H9 (cell line): ENCODE data around the gene ALG12. TPM values are rescaled to one million over a fixed set of nuclear protein-coding genes. Genes with fewer than 3 reads are reported as not detected.

Source experiments
- DNase-seq: peaks from one replicate; pipeline ENCODE4 v3.0.0-alpha.2; 2017
- H2AFZ ChIP-seq: one replicate; pipeline ENCODE4 v1.6.1; 2013; ENCODE audit warnings: mild to moderate bottlenecking, low read length, control low read depth, moderate library complexity
- H2AK5ac ChIP-seq: 2 replicates; pipeline ENCODE4 v1.6.1; 2013; ENCODE audit warnings: low read length, control low read depth, mixed read lengths; ENCODE audit not compliant: insufficient read length
- H2BK120ac ChIP-seq: one replicate; pipeline ENCODE4 v1.6.1; 2013; ENCODE audit warnings: low read depth, mild to moderate bottlenecking, low read length, control low read depth, inconsistent platforms; ENCODE audit not compliant: poor library complexity, severe bottlenecking
- H2BK12ac ChIP-seq: 2 replicates; pipeline ENCODE4 v1.6.1; 2013; ENCODE audit warnings: low read length, control low read depth, mixed read lengths, low read depth; ENCODE audit not compliant: insufficient read length
- H2BK15ac ChIP-seq: 2 replicates; pipeline ENCODE4 v1.6.1; 2013; ENCODE audit warnings: low read depth, low read length, control low read depth
- H2BK20ac ChIP-seq: one replicate; pipeline ENCODE4 v1.6.1; 2013; ENCODE audit warnings: low read depth, mild to moderate bottlenecking, low read length, control low read depth, inconsistent platforms; ENCODE audit not compliant: poor library complexity, severe bottlenecking
- H2BK5ac ChIP-seq: 2 replicates; pipeline ENCODE4 v1.6.1; 2013; ENCODE audit warnings: low read length, control low read depth, mixed read lengths; ENCODE audit not compliant: insufficient read length
- H3K14ac ChIP-seq: 2 replicates; pipeline ENCODE4 v1.6.1; 2013; ENCODE audit warnings: low read length, control low read depth; ENCODE audit not compliant: insufficient read depth
- H3K18ac ChIP-seq: 2 replicates; pipeline ENCODE4 v1.6.1; 2013; ENCODE audit warnings: low read depth, mild to moderate bottlenecking, mixed read lengths, low read length, control low read depth; ENCODE audit not compliant: insufficient read length
- H3K23ac ChIP-seq: 2 replicates; pipeline ENCODE4 v1.6.1; 2013; ENCODE audit warnings: low read length, control low read depth, mixed read lengths, low read depth; ENCODE audit not compliant: insufficient read length
- H3K23me2 ChIP-seq: 2 replicates; pipeline ENCODE4 v1.6.1; 2013; ENCODE audit warnings: low read depth, mild to moderate bottlenecking, mixed read lengths, low read length, control low read depth; ENCODE audit not compliant: insufficient read length, poor library complexity, severe bottlenecking
- H3K27ac ChIP-seq: 2 replicates; pipeline ENCODE4 v1.5.1; 2013; ENCODE audit warnings: low read length, control low read depth, mixed read lengths, low read depth; ENCODE audit not compliant: insufficient read length
- H3K27me3 ChIP-seq: 2 replicates; pipeline ENCODE4 v1.6.1; 2013; ENCODE audit warnings: low read length, control low read depth, inconsistent platforms; ENCODE audit not compliant: insufficient read depth
- H3K4ac ChIP-seq: 2 replicates; pipeline ENCODE4 v1.6.1; 2013; ENCODE audit warnings: low read depth, mild to moderate bottlenecking, control low read depth, inconsistent platforms, low read length, moderate library complexity
- H3K4me1 ChIP-seq: 2 replicates; pipeline ENCODE4 v1.6.1; 2013; ENCODE audit warnings: low read length, control low read depth, inconsistent platforms; ENCODE audit not compliant: insufficient read depth
- H3K4me2 ChIP-seq: 2 replicates; pipeline ENCODE4 v1.6.1; 2013; ENCODE audit warnings: low read length, control low read depth, mixed read lengths; ENCODE audit not compliant: insufficient read length, insufficient read depth
- H3K56ac ChIP-seq: 2 replicates; pipeline ENCODE4 v1.6.1; 2013; ENCODE audit warnings: low read depth, mild to moderate bottlenecking, mixed read lengths, low read length, control low read depth; ENCODE audit not compliant: insufficient read length
- H3K79me1 ChIP-seq: 2 replicates; pipeline ENCODE4 v1.6.1; 2013; ENCODE audit warnings: low read depth, mild to moderate bottlenecking, moderate library complexity, low read length, control low read depth, inconsistent platforms; ENCODE audit not compliant: insufficient read depth, poor library complexity, severe bottlenecking
- H3K79me2 ChIP-seq: 2 replicates; pipeline ENCODE4 v1.6.1; 2013; ENCODE audit warnings: low read length, control low read depth, inconsistent platforms; ENCODE audit not compliant: insufficient read depth
- H3K9ac ChIP-seq: 2 replicates; pipeline ENCODE4 v1.6.1; 2013; ENCODE audit warnings: low read length, control low read depth, mixed read lengths; ENCODE audit not compliant: insufficient read length; ENCODE audit errors: extremely low read depth
- H3K9me3 ChIP-seq: one replicate; pipeline ENCODE4 v1.6.1; 2013; ENCODE audit warnings: low read depth, low read length, inconsistent platforms; ENCODE audit not compliant: control insufficient read depth
- H3T11ph ChIP-seq: one replicate; pipeline ENCODE4 v1.6.1; 2013; ENCODE audit warnings: mild to moderate bottlenecking, low read length, control low read depth, inconsistent platforms
- H4K20me1 ChIP-seq: one replicate; pipeline ENCODE4 v1.6.1; 2013; ENCODE audit not compliant: control insufficient read depth, insufficient read length, insufficient read depth
- H4K5ac ChIP-seq: 2 replicates; pipeline ENCODE4 v1.6.1; 2013; ENCODE audit warnings: low read depth, mild to moderate bottlenecking, mixed read lengths, low read length, control low read depth; ENCODE audit not compliant: insufficient read length
- H4K8ac ChIP-seq: replicated peaks from 2 replicates; pipeline ENCODE4 v1.6.1; 2013; ENCODE audit warnings: low read length, control low read depth, mixed read lengths, low read depth; ENCODE audit not compliant: insufficient read length
- H4K91ac ChIP-seq: 2 replicates; pipeline ENCODE4 v1.6.1; 2013; ENCODE audit warnings: low read depth, mild to moderate bottlenecking, moderate library complexity, mixed read lengths, low read length, control low read depth; ENCODE audit not compliant: insufficient read length
- H3K27ac Mint-ChIP-seq, 3 experiments: 2 replicates in 2 of 3; 3 replicates in 1 of 3; pipeline ENCODE4 v1.8.0; 2020 to 2021; ENCODE audit warnings: mixed read lengths in 3 of 3, mild to moderate bottlenecking in 1 of 3, moderate library complexity in 1 of 3
- H3K27me3 Mint-ChIP-seq: 2 replicates; pipeline ENCODE4 v1.8.0; 2021; ENCODE audit warnings: low read depth, mild to moderate bottlenecking, moderate library complexity, mixed read lengths
- H3K36me3 Mint-ChIP-seq, 3 experiments: 2 replicates in 2 of 3; 3 replicates in 1 of 3; pipeline ENCODE4 v1.8.0; 2020 to 2021; ENCODE audit warnings: low read depth in 3 of 3, mixed read lengths in 3 of 3; ENCODE audit not compliant: insufficient read depth in 1 of 3
- H3K4me1 Mint-ChIP-seq, 2 experiments: 2 replicates each; pipeline ENCODE4 v1.8.0; 2020; ENCODE audit warnings: mixed read lengths in 2 of 2
- H3K4me3 Mint-ChIP-seq, 2 experiments: 2 replicates in 1 of 2; 3 replicates in 1 of 2; pipeline ENCODE4 v1.8.0; 2020 to 2021; ENCODE audit warnings: mild to moderate bottlenecking in 2 of 2, mixed read lengths in 2 of 2, moderate library complexity in 1 of 2
- H3K9me3 Mint-ChIP-seq, 2 experiments: 2 replicates in 1 of 2; 3 replicates in 1 of 2; pipeline ENCODE4 v1.8.0; 2020; ENCODE audit warnings: mild to moderate bottlenecking in 2 of 2, mixed read lengths in 2 of 2, moderate library complexity in 1 of 2
- CTCF ChIP-seq: fragments of 200-600 bp; sonication (generic); conservative IDR thresholded peaks from 3 replicates; pipeline ENCODE4 v1.8.0; 2021; ENCODE audit warnings: antibody characterized with exemption, mild to moderate bottlenecking
- WGBS: extraction: QIAGEN DNeasy Blood & Tissue Kit; methylation state at CpG from one replicate; pipeline ENCODE4 v1.1.7; 2013; ENCODE audit warnings: missing lambda C conversion rate, low lambda C conversion rate, mixed read lengths; ENCODE audit not compliant: insufficient read length; ENCODE audit errors: extremely low coverage; 5-methylcytosine and 5-hydroxymethylcytosine counted together
- total RNA-seq: library from RNA; stranded (reverse); gene quantifications from 2 replicates; pipeline ENCODE4 v1.2.1, GENCODE V29; 2021

ALG12 gene
- total RNA-seq, 1 experiment from 2014 or later, result 19.2 TPM

GRCh38 chr22:49885881-49886280, 32.4 kb downstream of the ALG12 start:
- no peaks in the 10 kb centered on the region for H3K27me3 Mint-ChIP-seq
- no peak overlapping the region for H4K5ac ChIP-seq
- peaks cover 2% of the 10 kb centered on the region; the same call in 1 of the 2 replicates for H3K79me2 ChIP-seq
- no peak overlapping the region for H3K4ac ChIP-seq
- no peak overlapping the region for H4K8ac ChIP-seq
- H2BK120ac ChIP-seq, result no peak overlapping the region
- H2AFZ ChIP-seq, result no peak overlapping the region
- no peaks in the 10 kb centered on the region for H3K79me1 ChIP-seq
- H2BK5ac ChIP-seq, result no peak overlapping the region
- no peak overlapping the region for H3T11ph ChIP-seq
- no peaks in the 10 kb centered on the region for H3K4me1 ChIP-seq
- H2BK15ac ChIP-seq, result no peak overlapping the region
- no peak overlapping the region for H3K27ac ChIP-seq
- H2AK5ac ChIP-seq, result no peak overlapping the region
- no peak overlapping the region for H3K23ac ChIP-seq
- H2BK20ac ChIP-seq, result no peak overlapping the region
- H3K36me3 Mint-ChIP-seq, result peaks cover 65 to 79% (median 78%) of the 10 kb centered on the region in 3 experiments
- H3K27me3 ChIP-seq, result no peaks in the 10 kb centered on the region
- H2BK12ac ChIP-seq, result no peak overlapping the region
- H3K9ac ChIP-seq, result no peak overlapping the region
- TF ChIP-seq CTCF, result no peak
- H3K4me3 Mint-ChIP-seq, result no peak overlapping the region
- H3K4me1 Mint-ChIP-seq, result no peaks in the 10 kb centered on the region; a peak in 1 of 4 replicates
- H3K9me3 ChIP-seq, result no peaks in the 10 kb centered on the region
- H3K18ac ChIP-seq, result no peak overlapping the region
- DNase-seq, result no peak
- no peak overlapping the region for H4K91ac ChIP-seq
- no CpG with 5 or more reads among the region's 35 CpGs for WGBS
- peaks cover 18 to 22% of the 10 kb centered on the region in 2 experiments for H3K9me3 Mint-ChIP-seq
- H3K14ac ChIP-seq, result no peak overlapping the region
- no peaks in the 10 kb centered on the region for H3K23me2 ChIP-seq
- no peak overlapping the region for H3K4me2 ChIP-seq
- no peak overlapping the region for H3K27ac Mint-ChIP-seq
- no peak overlapping the region for H3K56ac ChIP-seq
- peaks cover 5% of the 10 kb centered on the region for H4K20me1 ChIP-seq
